GM19193 (cell line): ENCODE results near the gene LIPM.

Experiments used
- POLR2A ChIP-seq: IDR thresholded peaks from 4 replicates; pipeline ENCODE4 v1.6.1; 2011; ENCODE audit not compliant: insufficient read depth, insufficient read length; ENCODE audit errors: extremely low read depth

LIPM gene, protein sequence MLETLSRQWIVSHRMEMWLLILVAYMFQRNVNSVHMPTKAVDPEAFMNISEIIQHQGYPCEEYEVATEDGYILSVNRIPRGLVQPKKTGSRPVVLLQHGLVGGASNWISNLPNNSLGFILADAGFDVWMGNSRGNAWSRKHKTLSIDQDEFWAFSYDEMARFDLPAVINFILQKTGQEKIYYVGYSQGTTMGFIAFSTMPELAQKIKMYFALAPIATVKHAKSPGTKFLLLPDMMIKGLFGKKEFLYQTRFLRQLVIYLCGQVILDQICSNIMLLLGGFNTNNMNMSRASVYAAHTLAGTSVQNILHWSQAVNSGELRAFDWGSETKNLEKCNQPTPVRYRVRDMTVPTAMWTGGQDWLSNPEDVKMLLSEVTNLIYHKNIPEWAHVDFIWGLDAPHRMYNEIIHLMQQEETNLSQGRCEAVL

DNA sequence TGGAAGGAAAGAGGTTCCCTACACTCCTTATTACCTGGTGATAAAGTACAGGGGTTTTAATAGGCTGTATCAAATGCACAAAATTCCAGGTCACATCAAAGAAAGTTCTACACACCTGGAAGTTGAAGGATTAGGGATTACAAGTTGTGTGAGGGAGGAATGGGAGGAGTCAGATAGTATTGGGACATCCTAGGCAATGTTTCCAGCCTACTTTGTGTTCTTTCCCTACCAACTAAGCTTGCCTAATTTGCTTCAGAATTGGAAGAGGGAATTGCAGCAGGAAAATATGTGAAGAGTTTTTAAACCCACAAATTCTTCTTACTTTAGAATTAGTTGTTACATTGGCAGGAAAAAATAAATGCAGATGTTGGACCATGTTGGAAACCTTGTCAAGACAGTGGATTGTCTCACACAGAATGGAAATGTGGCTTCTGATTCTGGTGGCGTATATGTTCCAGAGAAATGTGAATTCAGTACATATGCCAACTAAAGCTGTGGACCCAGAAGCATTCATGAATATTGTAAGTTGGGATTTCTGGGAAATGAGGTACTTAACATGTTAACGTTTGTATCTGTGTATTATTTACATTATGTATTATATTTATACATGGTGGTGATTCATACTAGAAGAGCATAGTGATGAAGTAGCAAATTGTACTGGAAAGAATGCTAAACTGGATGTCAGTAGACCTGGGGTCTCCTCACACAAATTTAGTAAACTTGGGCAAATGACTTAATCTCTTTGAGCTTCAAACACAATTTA is at the start of gene LIPM:
Gene LIPM (plus strand): TSS at position 208 of the 763 bp plus-strand sequence. CDS start 167 bp downstream, at position 375.
- no peak for TF ChIP-seq POLR2A

DNA sequence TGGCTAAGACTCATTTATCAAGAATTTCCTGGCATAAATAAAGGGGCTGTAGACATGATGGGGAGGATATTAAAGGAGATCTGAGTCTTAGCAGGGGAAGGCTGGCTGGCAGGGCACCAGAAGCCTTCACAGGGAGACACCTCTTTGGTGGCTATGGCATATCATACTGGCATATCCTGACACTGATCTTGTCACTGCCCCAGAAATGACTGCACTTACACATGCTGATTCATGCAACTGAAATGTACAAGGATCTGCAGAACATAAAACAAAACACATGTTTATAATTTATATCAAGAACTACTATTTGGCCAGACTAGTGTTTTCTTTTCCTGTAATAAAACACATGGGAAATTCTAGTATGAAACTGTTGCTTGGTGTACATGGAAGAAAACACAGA is 48.2 kb upstream of the LIPM start:
- no peak for TF ChIP-seq POLR2A

DNA sequence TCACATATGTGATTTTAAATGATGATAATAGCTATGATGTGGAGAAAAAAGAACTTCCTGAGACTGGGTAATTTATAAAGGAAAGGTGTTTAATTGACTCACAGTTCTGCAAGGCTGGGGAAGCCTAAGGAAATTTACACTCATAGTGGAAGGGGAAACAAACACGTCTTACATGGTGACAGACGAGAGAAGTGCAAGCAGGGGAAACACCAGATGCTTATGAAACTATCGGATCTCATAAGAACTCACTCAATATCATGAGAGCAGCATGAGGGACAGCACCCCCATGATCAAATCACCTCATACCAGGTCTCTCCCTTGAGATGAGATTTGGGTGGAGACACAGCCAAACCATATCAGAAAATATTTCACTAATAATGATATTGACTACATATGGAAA is 46.8 kb upstream of the LIPM start:
- no peak for TF ChIP-seq POLR2A

DNA sequence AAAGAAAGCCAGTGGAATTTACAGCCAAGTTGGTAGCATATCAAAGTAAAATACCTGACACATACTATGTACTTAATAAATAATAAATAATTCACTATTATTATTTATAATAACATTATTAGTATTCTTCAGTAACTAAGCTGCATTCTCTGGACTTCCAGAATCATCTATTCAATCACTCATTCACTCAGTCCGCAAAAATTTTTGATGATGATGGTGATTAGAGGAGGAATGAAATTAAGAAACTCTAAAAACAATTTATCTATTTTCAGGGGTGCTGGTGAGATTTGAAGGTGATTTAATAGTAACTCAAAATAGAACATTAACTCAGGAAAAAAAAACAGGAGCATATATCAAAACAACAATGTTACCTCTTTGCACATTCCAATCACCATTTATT is 45.9 kb upstream of the LIPM start:
- no peak for TF ChIP-seq POLR2A

DNA sequence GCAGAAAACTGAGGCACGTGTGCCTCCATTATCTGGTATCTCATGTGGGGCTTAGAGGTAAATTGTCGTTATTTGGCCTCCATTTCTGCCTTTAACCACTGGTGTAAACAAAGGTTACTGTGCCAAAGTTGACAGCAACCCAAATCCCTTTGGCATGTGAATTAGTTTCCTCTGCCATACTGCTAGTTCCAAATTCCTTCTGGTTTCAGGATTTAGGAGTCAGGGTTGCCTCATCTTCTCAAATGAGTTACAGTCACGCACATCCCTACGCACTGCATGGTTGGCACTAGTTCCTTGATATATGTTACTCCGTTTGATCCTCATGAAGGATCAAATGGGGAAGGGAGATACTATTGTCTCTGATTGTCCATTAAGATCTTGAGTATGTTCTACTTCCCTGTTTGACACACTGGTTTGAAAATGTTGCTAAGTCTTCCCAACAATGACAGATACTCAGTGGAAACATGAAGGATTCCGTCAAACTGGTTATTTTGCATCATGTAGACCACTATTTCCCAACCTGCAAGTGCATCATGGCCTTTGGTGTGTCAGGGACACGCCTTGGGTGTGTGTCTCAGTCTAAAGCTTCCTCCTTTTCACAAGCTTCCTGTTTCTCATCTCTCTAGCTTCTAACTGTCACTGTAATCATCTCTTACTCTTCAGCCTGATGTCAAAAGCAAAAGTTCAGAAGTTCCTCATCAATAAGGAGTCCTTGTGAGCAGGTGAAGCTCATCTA is 43.0 kb upstream of the LIPM start, which contains the start of gene LIPN:
Gene LIPN (plus strand): TSS at position 655 of the 736 bp plus-strand sequence. CDS start 1,386 bp downstream, outside the sequence.
- TF ChIP-seq POLR2A, result no peak

DNA sequence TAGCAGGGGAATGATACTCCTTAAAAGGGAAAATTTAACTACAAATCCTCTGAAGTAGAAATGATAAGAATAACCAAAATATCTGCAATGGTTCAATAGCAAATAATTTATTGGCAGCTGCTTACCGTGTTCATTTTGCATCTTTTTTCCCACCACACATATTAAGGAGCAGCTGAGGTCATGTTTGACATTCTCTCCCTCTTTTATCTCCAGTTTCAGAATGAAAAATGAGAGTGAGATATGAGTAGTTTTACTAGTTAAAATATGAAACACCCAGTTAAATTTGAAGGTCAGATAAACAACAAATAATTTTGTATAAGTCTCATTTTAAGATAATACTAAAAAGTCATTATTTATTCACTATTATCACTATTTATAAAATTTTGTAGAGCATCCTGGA is 39.6 kb upstream of the LIPM start:
- TF ChIP-seq POLR2A, result no peak

DNA sequence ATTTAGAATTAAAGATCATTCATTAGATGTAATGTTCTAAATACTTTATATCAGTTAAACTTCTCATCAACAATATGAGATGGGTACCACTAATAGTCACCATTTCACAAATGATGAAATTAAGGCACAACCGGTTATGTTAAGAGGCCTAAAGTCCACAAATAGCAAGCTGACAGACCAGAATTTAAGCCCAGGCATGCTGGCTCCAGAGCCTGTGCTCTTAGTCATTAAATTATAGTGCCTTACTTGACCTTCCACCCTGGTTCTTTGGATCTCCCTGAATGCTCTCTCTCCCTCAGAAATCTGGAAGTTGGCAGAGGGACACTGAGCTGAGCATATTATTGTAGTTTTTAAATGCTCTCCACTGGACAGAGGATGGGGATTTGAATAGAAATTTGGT is 39.1 kb upstream of the LIPM start:
- no peak for TF ChIP-seq POLR2A

DNA sequence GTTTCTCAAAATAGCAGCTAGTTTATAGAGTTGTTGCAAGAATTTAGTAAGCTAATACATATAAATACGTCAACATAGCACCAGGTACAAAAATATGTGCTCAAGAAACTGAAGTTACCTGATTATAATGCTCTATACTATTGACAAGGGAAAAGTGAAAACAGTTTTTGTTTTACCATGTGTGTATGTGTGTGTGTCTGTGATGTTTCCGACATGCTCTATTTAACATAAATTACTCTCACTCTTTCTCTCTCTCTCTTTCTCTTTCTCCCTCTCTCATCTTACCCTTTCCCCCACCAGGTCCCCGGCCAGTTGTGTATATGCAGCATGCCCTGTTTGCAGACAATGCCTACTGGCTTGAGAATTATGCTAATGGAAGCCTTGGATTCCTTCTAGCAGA is 38.4 kb upstream of the LIPM start:
- TF ChIP-seq POLR2A, result no peak

DNA sequence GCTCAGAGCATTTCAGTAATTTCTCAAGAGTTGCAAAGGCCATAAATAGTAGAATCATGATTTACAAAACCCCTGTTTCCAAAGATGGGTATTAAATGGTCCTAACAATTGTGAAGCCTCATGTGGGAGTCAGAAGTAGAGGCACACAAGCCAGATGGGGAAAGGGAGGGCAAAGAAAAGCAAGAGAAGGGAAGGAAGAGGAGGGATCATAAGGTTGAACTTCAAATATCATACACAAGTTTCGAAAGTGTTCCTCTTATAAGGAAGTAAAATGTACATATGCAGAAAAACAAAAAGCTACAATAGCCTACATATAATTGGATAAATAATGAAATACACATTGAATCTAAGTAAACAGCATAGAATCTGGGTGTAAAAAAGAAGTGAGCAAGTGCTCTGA is 36.7 kb upstream of the LIPM start:
- no peak for TF ChIP-seq POLR2A

DNA sequence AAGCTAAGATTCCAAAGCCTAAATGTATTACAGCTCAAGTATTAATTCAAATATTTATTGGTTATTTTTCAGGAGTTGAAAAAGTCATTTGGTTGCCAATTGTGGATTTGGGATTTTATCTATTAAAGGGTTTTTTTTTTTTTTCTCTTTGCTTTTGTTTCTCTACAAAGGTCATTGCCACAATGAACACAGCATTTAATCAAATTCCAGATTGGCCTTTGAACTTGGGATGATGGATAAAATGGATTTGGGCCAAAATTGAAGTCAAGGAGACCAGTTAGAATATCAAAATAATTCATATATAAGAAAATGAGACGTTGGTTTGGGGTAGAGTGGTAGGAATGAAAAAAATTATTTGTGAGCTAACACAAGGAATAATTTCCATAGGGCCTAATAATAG is 33.1 kb upstream of the LIPM start:
- TF ChIP-seq POLR2A, result no peak

DNA sequence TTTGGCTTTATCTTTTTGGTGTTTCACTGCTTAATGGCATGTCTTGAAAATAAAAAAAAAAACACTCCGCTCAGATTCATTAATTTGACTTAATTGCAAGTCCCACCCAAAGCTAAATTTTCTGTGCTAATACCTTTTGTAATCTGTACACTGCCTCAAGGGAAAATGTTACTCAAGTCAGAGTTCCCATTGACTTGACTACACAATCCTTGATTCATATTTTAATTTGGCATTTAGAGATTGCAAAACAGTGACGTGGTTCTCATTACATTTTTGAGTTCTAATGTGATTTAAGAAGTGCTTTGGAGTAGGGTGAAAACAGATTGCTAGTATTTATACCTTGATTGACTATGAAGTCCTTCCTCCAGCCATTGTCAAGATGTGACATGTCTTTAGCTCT is 21.3 kb upstream of the LIPM start:
- no peak for TF ChIP-seq POLR2A

DNA sequence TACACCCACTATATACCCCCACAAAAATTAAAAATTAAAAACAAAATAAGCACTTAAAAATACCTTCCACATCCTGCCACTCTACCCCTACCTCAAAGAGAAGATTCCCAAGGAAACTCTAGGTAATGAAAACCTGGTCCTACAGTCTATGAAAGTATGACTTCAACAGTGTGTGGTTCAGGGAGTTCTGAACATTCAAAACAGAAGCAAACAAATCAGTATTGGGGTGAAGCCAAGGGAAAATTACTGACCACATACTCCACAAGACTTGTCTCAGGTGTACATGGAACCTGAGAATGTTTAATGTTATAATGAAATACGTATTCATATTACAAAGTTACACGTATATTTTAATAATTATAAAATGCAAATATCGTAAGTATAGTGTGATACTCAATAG is 20.3 kb upstream of the LIPM start:
- TF ChIP-seq POLR2A, result no peak

DNA sequence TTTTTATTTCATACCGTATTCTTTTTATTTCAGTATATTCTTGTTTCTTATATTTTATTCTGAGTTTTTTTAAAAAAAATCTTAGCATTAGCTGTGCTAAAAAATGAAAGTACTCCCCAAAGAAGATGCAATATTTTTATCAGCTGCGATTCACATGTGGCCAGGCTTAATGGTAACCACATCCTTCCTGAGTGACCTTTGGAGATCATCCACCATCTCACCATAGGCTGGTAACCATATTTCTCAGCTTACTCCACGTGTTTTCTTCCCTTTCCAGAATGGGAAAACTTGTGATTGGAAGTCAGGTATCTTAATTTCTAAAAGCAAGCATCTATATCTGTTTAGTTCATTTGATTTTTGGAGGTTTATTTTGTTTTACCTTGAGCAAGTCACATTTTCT is 18.8 kb upstream of the LIPM start:
- no peak for TF ChIP-seq POLR2A

DNA sequence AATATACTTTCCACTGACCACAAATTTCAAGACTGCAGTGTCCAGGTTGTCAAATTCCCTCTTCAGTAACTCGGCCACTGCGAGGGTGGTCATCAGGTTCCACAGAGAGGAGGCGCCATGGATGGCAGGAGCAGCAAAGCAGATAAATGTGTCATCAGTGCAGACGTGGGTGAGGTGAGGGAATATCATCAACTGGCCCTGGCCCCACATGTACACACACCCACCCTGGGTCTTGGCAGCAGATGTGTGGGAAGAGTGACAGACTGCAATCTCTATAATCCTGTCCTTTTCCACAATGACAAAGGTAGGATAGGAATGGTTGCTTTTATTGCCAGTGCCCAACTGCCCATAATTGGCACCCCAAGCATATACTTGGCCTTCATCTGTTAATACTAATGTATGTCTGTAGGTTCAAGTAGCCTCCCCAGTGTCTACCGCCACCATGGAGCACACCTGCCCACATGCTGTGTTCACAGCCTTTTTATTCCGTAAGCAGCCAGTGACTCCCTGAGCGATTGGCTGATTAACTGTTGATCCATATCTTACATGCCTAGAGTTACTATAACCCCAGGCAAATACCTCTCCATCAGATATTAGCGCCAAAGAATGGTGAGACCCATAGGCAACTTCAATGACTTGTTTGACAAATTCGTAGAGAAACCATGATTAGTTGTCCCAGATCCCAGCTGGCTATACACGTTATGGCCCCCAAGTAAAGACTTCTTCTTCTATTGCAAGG is 16.3 kb upstream of the LIPM start:
- TF ChIP-seq POLR2A, result no peak

DNA sequence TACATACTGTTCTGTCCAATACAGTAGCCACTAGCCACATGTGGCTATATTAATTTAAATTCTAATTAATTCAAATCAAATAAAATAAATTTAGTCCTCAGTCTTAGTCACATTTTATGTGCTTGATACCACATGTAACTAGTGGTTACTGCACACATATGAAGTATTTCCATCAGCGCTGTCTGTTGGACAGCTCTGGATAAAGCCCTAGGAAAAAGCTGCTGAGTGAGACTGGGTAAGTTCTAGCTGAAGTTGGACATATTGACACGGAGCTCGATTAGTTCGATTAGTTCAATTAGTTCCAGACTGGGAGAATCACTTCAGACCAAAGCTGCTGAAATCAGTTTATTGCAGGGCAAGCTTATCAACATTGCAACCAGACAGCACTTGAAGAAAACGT is 15.1 kb upstream of the LIPM start:
- no peak for TF ChIP-seq POLR2A

DNA sequence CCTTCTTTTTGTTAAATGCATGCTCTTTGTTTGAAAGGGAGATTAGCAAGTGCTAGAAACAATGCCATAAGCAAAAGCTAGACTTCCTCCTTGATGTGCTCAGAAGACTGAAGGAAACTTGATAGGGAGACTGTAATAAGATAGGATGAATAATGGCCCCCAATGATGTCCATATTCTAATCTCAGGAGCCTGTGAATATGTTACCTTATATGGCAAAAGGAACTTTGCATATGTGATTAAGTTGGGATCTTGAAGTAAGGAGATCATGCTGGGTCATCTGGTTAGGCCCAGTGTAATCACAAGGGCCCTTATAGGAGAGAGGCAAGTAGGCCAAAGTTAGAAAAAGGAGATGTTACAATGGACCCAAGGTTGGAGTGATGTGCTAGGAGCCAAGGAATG is 13.6 kb upstream of the LIPM start:
- no peak for TF ChIP-seq POLR2A

DNA sequence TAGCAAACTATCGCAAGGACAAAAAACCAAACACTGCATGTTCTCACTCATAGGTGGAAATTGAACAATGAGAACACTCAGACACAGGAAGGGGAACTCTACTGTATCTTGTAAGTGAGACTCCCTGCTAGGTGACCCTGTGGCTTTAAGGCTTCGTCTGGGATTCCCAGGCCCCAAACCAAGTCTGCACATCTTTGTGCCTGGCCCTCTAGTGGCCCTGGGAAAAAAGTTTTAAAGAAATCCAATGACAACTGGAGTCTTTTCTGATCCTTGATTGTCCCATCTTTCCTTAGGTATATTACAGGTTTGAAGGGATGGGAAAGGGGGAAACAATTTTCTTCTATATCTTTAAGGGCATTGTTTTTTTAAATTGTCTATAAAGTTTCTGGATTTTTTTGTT is 10.6 kb upstream of the LIPM start:
- no peak for TF ChIP-seq POLR2A
